T-helper 22 cell (primary cell): ENCODE measurements around the gene AMN.

Source experiments
- DNase-seq: peaks from one replicate; pipeline ENCODE4 v3.0.0-alpha.2; 2020; ENCODE audit warnings: low read depth

The AMN gene

DNA sequence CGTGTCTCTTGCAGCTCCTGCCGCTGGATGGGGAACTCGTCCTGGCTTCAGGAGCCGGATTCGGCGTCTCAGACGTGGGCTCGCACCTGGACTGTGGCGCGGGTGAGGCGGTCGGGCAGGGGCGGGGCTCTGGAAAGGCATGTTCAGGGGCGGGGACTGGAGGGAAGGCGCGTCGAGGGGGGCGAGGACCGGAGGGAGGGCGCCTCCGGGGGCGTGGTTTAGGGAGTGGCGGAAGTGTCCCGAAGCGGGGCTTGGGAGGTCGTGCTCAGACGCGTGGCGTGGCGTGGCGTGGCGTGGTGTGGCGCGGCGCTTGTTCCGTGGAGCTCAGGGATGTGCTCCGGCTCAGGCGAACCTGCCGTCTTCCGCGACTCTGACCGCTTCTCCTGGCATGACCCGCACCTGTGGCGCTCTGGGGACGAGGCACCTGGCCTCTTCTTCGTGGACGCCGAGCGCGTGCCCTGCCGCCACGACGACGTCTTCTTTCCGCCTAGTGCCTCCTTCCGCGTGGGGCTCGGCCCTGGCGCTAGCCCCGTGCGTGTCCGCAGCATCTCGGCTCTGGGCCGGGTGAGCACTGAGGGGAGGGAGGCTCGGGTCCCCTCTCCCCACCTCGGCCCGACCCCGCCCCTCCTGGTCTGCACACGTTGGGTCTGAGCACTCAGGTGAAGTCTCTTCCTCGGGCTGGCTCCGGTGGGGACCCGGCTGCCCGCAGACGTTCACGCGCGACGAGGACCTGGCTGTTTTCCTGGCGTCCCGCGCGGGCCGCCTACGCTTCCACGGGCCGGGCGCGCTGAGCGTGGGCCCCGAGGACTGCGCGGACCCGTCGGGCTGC, 6.2 kb downstream of the AMN start:
- DNase-seq = peak; percentile 67

DNA sequence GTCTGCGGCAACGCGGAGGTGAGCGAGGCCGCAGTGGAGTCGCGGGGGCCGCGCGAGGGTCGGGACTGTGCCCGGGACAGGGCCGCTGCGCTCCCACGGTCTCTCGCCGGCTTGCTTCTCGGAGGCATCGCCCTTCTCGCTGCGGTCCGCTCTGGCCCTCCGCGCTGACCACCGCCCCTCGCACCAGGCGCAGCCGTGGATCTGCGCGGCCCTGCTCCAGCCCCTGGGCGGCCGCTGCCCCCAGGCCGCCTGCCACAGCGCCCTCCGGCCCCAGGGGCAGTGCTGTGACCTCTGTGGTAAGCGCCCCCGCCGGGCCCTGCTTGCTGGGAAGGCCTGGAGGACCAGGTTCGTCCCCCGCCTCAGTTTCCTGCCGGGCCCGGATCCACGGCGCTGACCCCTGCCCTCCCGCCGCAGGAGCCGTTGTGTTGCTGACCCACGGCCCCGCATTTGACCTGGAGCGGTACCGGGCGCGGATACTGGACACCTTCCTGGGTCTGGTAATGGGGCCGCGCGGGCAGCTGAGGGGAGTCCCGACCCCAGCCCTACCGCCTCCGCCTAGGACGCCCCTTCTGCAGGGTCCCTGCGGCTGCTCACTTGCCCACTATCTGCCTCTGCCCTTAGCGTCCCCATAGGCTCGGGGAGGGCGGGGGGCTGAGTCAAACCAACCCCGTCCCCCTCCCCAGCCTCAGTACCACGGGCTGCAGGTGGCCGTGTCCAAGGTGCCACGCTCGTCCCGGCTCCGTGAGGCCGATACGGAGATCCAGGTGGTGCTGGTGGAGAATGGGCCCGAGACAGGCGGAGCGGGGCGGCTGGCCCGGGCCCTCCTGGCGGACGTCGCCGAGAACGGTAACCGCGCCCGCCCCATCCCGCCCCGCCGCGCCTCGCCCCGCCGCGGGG, 7.0 kb downstream of the AMN start:
- DNase-seq = no peak

- no peak for DNase-seq
Measured at GRCh38 chr14:102930138-102930752, 7.8 kb downstream of the AMN start.

- no peak for DNase-seq
Measured at GRCh38 chr14:102930753-102931579, 8.5 kb downstream of the AMN start.

DNA sequence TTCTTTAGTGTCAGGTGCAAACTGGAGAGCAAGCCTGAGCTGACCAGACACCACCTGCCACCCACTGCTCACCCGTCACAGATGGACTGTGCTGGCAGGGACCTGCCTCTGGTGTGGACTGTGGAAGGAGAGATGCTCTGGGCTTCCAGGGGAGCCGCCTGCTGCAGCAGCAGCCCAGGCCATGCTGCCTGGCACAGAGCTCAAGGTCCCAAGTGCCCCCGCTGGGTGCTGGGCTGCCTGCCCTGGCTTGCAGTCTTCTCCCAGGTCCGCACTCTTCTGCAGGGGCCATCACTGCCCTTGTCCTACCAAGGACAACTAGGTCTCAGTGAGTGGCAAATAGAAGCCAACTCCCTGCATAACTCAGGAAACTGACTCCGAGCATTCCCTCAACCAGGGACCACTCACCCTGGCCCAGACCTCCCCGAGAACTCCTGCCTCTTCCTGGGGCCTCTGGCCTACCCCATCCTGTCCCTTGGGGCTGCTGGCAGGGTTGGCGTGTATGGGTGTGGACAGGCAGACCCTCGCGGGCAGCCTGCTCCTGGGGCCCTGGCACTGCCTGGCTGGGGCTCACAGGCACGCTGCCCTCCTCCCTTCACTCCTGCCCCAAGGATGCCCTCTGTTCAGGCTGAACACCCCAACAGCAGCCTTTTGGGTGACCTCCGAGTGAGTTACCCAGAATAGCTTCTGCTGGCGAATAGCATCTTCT, 9.3 kb downstream of the AMN start:
- DNase-seq = no peak

DNA sequence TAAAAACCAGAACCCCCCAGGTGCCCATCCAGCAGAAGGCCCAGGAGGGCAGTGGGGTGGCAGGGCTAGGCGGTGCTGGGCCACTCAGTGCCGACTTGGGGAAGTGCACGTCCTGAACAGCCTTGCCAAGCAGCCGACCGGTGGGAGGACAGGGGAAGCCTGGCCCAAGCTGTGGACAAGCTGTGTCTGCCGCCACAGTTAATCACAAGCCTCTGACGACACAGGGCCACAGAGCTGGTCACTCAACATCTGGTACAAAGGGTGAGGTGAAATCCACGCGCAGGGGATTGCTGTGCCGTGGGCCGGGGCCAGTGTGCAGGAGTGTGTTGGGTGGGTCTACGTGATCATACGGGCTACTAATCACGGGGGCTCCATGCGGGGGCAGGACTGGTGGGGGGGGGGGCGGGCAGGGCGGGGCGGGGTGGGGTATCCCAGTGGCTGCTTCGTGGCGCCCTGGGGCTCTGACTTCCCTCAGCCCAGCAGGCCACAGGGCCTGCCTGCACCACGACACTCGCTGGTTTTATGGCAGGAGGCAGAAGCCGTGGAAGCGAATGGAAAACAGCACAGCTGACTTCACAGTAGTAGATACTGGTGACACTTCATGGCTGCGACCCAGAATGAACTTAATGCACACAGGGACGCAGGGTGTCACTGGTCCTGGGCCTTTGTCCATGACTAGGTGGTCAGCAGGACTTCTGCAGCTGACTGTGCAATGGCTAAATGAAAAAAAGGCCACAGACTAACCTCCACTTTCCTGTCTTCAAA, 10.2 kb downstream of the AMN start:
- no peak for DNase-seq

GRCh38 chr14:102933618-102934231, 11.3 kb downstream of the AMN start:
- no peak for DNase-seq

GRCh38 chr14:102935756-102936155, 13.3 kb downstream of the AMN start:
- DNase-seq = no peak

DNA sequence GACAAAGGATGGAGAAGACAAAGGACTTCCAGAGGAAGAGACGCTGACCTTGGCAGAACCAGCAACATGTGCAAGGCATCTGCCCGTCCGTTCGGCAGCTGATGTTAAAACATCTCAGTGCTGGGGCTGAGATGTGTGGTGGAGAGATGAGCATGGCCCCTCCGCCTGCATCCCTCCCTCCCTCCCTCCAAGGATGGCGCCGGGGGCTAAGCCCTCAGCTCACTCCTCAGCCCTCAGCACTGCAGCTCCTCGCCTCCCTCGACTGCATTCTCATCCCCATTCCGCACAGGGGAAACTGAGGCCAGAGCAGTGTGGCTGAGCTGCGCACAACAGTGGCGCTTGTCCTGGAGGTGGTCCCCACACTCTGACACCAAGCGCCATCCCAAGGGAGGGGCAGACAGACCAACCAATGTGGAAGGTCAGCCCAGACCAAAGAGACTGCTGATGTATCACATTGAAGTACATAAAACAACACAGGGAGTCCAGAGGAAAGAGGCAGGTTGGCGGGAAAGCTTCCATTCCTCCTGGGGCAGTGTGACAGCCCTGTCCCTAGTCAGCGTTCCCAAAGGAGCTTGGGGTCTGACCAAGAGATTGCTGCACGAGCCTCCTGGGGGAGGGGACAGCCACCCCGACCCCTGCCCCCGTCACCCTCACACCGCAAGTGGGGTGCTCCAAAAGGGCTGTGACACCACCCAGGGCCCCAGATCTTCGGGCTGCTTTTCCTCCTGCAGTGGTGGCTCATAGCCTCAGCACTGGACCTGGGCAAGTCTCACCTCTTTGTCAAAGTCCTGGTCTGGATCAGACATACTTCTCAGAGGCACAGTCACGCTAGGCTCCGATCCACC, 15.1 kb downstream of the AMN start:
- DNase-seq = no peak

GRCh38 chr14:102938191-102938590, 15.7 kb downstream of the AMN start:
- DNase-seq = no peak

DNA sequence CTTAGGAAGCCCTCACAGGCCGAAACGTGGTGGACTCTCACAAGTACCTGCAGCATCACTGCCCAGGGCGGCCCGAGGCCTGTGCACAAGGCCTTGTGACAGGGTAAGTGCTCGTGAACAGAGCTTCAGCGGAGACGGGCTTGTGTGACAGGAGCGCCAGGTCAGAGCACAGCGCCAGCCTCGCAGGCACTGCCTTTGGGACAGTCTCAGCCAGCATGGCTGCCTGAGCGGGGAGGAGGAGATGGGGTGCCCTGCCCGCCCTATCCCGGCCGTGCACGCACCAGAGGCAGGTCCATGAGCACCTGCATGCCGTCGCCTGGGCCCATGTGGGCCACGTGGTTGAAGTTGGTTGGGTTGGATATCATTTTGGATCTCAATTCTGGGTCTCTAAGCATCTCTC, 16.9 kb downstream of the AMN start:
- no peak for DNase-seq

DNA sequence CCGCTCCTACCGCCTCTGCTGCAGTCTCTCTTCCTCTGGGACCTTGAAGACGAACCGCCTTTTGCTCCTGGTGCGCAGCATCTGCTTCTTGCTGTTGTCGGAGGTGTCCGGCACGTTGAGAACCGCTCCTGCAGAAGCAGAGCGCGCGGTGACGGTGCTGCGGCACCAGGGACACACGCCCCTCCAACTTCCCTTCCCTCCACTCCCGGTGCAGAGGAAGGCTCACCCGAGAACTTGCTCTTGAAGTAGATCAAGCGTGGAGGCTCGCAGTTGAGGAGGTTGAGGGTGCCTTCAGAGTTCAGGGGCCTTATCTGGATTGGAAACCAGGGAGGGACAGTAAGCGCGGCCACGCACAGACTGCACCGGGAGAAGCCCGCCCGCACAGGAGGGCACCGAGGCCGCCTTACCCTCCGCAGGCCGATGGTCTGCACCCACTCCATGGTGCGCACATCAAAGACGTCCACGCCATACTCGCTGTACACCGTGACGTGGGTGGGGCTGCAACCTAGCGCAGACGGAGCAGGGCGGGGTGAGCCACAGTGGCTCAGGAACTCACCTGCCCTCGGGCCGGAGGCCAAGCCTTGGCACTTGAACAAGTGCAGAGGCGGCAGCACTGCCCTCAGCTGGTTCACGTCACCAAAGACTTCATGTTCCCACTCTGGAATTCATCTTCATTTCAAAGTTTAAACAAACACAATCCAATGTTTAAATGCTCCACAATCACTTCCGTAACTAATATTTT, 17.5 kb downstream of the AMN start:
- no peak for DNase-seq

GRCh38 chr14:102940729-102941362, 18.4 kb downstream of the AMN start:
- DNase-seq = no peak

GRCh38 chr14:102941419-102942011, 19.1 kb downstream of the AMN start:
- no peak for DNase-seq

GRCh38 chr14:102942069-102942468, 19.6 kb downstream of the AMN start:
- DNase-seq = no peak

DNA sequence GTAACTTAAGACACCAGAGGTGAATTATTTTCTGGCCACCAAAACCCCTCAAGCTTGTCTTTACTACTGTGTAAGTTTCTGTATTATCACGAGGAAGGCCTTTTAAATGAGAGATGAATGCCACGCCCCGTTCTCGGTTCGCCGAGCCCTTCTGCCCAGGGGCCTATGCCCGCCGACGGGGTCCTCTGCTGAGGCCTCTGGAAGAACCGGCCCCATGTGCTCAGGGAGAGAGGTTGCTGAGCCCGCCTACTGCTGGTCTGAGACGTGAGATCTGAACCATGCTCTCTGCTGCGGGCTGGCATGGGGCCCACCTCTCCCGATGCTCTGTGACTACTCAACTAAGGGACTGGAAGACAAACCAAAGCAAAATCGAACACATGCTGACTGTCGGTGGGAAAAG, 21.0 kb downstream of the AMN start:
- no peak for DNase-seq

GRCh38 chr14:102943979-102944378, 21.5 kb downstream of the AMN start:
- DNase-seq = no peak
